ENCODE results near the gene EZH2. TPM values are rescaled to one million over a fixed set of nuclear protein-coding genes. Genes with fewer than 3 reads are reported as not detected.
A peak's percentile ranks its signal among the peaks of the same experiment; 100 is the strongest.

The EZH2 gene
- total RNA-seq, 2 experiments from 2014 or later: 45.5 to 72.2 TPM

DNA sequence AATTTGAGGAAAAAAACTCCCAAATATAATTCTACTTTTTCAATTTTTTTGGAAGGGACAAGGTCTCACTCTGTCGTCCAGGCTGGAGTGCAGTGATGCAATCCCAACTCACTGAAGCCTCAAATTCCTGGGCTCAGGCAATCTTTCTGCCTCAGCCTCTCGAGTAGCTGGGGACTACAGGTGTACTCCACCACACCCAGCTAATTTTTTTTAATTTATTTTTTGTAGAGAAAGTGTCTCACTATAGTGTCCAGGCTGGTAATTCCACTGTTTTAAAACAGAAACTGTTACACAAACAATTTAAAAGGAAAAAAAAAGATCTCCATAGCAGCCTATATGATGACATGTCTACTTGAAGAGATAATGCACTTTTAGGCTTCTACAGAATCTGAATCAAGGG, 25.6 kb downstream of the EZH2 start:
- POLR2A ChIA-PET: interaction anchor here (1.0 kb wide), 2 partner anchors 15 to 18 kb away, joined by 3 to 4 read pairs; no protein-coding TSS in a partner anchor
- DNase-seq (ENCODE audit: low spot score): no peak
- BruUV-seq (replicated peaks): no TSS peak
- TF ChIP-seq, protein P1, sequence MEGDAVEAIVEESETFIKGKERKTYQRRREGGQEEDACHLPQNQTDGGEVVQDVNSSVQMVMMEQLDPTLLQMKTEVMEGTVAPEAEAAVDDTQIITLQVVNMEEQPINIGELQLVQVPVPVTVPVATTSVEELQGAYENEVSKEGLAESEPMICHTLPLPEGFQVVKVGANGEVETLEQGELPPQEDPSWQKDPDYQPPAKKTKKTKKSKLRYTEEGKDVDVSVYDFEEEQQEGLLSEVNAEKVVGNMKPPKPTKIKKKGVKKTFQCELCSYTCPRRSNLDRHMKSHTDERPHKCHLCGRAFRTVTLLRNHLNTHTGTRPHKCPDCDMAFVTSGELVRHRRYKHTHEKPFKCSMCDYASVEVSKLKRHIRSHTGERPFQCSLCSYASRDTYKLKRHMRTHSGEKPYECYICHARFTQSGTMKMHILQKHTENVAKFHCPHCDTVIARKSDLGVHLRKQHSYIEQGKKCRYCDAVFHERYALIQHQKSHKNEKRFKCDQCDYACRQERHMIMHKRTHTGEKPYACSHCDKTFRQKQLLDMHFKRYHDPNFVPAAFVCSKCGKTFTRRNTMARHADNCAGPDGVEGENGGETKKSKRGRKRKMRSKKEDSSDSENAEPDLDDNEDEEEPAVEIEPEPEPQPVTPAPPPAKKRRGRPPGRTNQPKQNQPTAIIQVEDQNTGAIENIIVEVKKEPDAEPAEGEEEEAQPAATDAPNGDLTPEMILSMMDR (conservative IDR thresholded peaks at IDR 0.05; ENCODE audit: low read length): no peak
- TF ChIP-seq EZH2phosphoT487 (IDR thresholded peaks at IDR 0.05; ENCODE audit: borderline replicate concordance, low read depth, low read length): no peak
- Histone ChIP-seq H4K20me1 (ENCODE audit: insufficient read depth, low read length) (peaks cover 41% of the 10 kb centered on the region), H3K9me2 (ENCODE audit: insufficient read depth, low read length) (no peaks in the 10 kb centered on the region), H3K4me3 (ENCODE audit: low read depth, low read length, poor library complexity, severe bottlenecking) (no peak overlapping the region), H3K79me2 (ENCODE audit: insufficient read depth, low read depth, low read length) (peaks cover 100% of the 10 kb centered on the region), H2AFZ (ENCODE audit: low read length) (no peak overlapping the region), H3K4me2 (ENCODE audit: low read length) (no peak overlapping the region), H3K27ac (ENCODE audit: low read depth, low read length, poor library complexity, severe bottlenecking) (no peak overlapping the region), H3K9me3 (ENCODE audit: low read length) (peaks cover 7% of the 10 kb centered on the region; the same call in 1 of the 2 replicates), H3K36me3 (ENCODE audit: insufficient read depth, low read length) (peaks cover 21% of the 10 kb centered on the region), H3K4me1 (ENCODE audit: insufficient read depth, low read length, poor library complexity, severe bottlenecking) (peaks cover 16% of the 10 kb centered on the region)
- CTCF ChIA-PET (ENCODE audit: unreplicated experiment): no interaction called here
- intact Hi-C loops (cut with micrococcal nuclease; ENCODE audit: unreplicated experiment): loop anchor here (10.0 kb wide), 1 partner anchor 106 kb away; no protein-coding TSS in a partner anchor

DNA sequence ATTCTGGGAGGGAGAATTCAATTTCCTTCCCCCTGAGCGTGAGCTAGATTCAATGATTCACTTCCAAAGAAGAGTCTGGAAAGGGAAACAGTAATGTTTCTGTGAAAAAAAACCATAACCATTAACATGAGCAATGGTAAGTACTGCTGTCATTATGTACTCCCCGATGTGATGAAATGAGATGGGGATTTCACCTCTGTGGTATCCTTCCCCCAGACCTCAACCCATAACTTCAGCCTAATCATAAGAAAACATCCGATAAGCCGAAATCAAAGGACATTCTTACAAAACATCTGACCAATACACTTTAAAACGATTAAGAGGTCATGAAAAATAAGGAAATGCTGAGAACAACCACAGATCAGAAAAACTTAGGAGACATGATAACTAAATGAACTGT, 27.2 kb downstream of the EZH2 start:
- BruUV-seq (replicated peaks): no TSS peak
- ChIA-PET POLR2A (interaction anchor here (0.7 to 1.2 kb wide), 3 partner anchors 11 to 17 kb away, joined by 4 read pairs; no protein-coding TSS in a partner anchor), CTCF (ENCODE audit: unreplicated experiment) (no interaction called here)
- Histone ChIP-seq H3K4me1 (ENCODE audit: insufficient read depth, low read length, poor library complexity, severe bottlenecking) (peaks cover 16% of the 10 kb centered on the region), H3K4me3 (ENCODE audit: low read depth, low read length, poor library complexity, severe bottlenecking) (no peak overlapping the region), H2AFZ (ENCODE audit: low read length) (no peak overlapping the region), H3K9me2 (ENCODE audit: insufficient read depth, low read length) (no peaks in the 10 kb centered on the region), H3K27ac (ENCODE audit: low read depth, low read length, poor library complexity, severe bottlenecking) (no peak overlapping the region), H3K36me3 (ENCODE audit: insufficient read depth, low read length) (peaks cover 21% of the 10 kb centered on the region), H3K79me2 (ENCODE audit: insufficient read depth, low read depth, low read length) (peaks cover 100% of the 10 kb centered on the region), H3K4me2 (ENCODE audit: low read length) (no peak overlapping the region; the same call in 1 of the 2 replicates), H4K20me1 (ENCODE audit: insufficient read depth, low read length) (peaks cover 39% of the 10 kb centered on the region), H3K9me3 (ENCODE audit: low read length) (peaks cover 7% of the 10 kb centered on the region; the same call in 1 of the 2 replicates)
- DNase-seq (ENCODE audit: low spot score): no peak
- TF ChIP-seq, protein P1 (conservative IDR thresholded peaks at IDR 0.05; ENCODE audit: low read length): no peak
- no peak for TF ChIP-seq EZH2phosphoT487 (IDR thresholded peaks at IDR 0.05; ENCODE audit: borderline replicate concordance, low read depth, low read length)
- intact Hi-C loops (cut with micrococcal nuclease; ENCODE audit: unreplicated experiment): loop anchor here (10.0 kb wide), 1 partner anchor 108 kb away; no protein-coding TSS in a partner anchor

DNA sequence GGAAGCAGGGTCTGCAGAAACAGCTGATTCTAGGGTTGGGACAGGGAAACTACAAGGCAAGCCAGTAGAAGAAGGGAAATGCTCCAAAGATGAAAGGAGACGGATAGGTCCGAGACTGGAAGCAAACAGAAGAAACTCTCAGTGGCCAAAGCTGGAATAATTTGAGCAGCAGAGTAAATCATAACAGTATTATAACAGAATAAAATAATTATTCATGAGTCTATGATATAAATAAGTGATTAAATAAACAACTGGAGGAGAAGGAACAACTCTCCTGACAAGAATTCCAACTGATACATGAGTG, 27.6 kb downstream of the EZH2 start:
- Histone ChIP-seq H3K4me2 (ENCODE audit: low read length) (peak overlapping the region; percentile 16; the same call in 1 of the 2 replicates), H3K4me1 (ENCODE audit: insufficient read depth, low read length, poor library complexity, severe bottlenecking) (peaks cover 17% of the 10 kb centered on the region), H4K20me1 (ENCODE audit: insufficient read depth, low read length) (peaks cover 40% of the 10 kb centered on the region), H3K79me2 (ENCODE audit: insufficient read depth, low read depth, low read length) (peaks cover 100% of the 10 kb centered on the region), H3K9me2 (ENCODE audit: insufficient read depth, low read length) (no peaks in the 10 kb centered on the region), H2AFZ (ENCODE audit: low read length) (no peak overlapping the region), H3K27ac (ENCODE audit: low read depth, low read length, poor library complexity, severe bottlenecking) (no peak overlapping the region), H3K4me3 (ENCODE audit: low read depth, low read length, poor library complexity, severe bottlenecking) (no peak overlapping the region), H3K9me3 (ENCODE audit: low read length) (peaks cover 7% of the 10 kb centered on the region; the same call in 1 of the 2 replicates), H3K36me3 (ENCODE audit: insufficient read depth, low read length) (peaks cover 21% of the 10 kb centered on the region)
- ChIA-PET CTCF (ENCODE audit: unreplicated experiment) (no interaction called here), POLR2A (interaction anchor here (0.7 to 1.2 kb wide), 3 partner anchors 10 to 17 kb away, joined by 4 read pairs; no protein-coding TSS in a partner anchor)
- TF ChIP-seq, protein P1 (conservative IDR thresholded peaks at IDR 0.05; ENCODE audit: low read length): peak; percentile 69
- TF ChIP-seq EZH2phosphoT487 (IDR thresholded peaks at IDR 0.05; ENCODE audit: borderline replicate concordance, low read depth, low read length): no peak
- BruUV-seq (replicated peaks): no TSS peak
- no peak for DNase-seq (ENCODE audit: low spot score)
- intact Hi-C loops (cut with micrococcal nuclease; ENCODE audit: unreplicated experiment): loop anchor here (10.0 kb wide), 1 partner anchor 108 kb away; no protein-coding TSS in a partner anchor

Measured in OCI-LY7 (cell line).